ENCODE results near the gene DNLZ.
"Not testable (repeated sequence)": the region's sequence is repeated elsewhere in the genome, so short reads cannot be mapped to it uniquely, and the experiment has no call there.

DNLZ gene

GRCh38 chr9:136363106-136363948 is at the start of gene DNLZ:
Gene DNLZ (minus strand): TSS chr9:136363744. CDS start chr9:136363714, 30 bp downstream.
- DNase-seq (ENCODE audit: low read depth in 3 of 3): peak; percentile 93 to 98 (median 94)

GRCh38 chr9:136412962-136413361 is 49.4 kb upstream of the DNLZ start:
- DNase-seq (ENCODE audit: low read depth in 3 of 3): no peak

DNA sequence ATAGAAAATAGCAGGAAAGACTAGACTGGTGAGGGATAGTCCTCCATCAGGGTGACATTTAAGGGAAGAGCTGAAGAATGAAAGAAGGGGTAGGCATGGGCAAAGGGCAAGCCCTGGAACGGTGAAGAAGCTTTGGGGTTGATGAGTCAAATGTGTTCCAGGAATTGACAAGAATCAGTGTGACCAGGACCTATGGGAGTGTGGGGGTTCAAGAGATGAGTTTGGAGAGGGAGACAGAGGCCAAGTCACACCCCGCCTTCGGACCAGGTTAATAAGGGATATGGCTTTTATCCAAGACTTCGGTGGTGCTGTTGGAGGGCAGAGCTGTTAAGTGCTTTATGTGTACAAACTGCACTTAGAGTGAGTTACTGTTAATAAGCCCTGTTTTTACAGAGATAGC is 47.8 kb upstream of the DNLZ start:
- DNase-seq (ENCODE audit: low read depth in 3 of 3): no peak

DNA sequence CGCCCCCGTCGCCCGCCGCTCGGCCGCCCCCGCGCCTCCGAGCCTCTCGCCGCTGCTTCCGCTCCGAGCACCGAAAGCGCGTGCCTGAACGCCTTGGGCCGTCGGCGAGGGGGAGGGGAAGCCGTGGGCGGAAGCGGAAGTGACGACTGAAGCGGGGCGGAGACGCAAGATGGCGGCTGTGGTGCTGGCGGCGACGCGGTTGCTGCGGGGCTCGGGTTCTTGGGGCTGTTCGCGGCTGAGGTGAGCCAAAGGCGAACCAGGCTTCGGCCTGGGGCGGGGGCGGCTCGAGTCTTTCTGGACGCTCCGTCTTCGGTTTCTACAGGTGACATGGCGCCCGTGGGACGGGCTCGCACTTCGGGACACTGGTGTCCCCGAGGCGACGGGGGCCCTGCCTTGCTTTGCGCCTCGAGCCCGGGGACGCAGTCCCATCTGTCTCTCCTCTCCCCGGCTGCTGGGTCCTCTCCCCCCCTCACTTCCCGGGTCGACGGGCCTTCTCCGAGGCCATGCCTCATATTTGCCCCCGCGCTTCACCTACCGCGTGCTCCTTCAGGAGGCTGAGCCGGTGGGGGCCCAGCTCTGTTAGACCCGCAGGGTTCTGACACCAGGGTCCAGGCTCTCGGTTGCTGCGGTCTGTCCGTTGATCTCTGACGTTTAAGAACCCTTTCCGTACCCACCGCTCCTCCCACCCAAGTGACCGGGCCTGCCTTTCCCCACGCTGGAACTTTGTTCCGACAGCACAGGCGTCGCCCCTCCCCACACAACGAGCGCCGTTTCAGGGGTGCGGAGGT is 47.1 kb upstream of the DNLZ start, which contains the start of the genes ENTR1 and PMPCA:
Gene ENTR1, minus strand, starts transcription at position 115 of the 788 bp plus-strand sequence. CDS start 217 bp downstream, outside the sequence.
Gene PMPCA, plus strand, starts transcription at position 159 of the 788 bp plus-strand sequence. Its CDS starts 11 bp downstream, at position 170.
- DNase-seq (ENCODE audit: low read depth in 3 of 3): peak; percentile 90 to 95 (median 94)

GRCh38 chr9:136409557-136410455 is 46.3 kb upstream of the DNLZ start:
- DNase-seq (ENCODE audit: low read depth in 3 of 3): no peak

DNA sequence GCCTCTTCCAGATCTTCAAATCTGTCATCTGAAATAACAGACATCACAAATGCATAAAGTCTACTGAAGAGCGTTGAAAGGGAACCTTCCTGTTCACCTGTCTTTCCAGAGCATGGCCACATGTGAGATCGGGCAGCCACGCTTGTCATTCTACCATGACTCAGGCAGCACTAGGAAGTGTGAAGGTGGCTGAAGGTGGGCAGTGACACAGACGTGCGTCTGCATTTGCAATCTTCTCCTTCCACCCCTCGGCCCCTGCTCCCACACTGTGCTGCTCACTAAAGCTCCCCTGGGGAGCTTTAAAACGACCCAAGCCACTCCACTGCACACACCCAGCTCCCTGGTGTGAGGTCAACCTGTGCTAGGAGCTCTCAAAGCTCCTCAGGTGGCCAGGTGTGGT is 44.4 kb upstream of the DNLZ start:
- no peak for DNase-seq (ENCODE audit: low read depth in 3 of 3)

- not testable (repeated sequence) for DNase-seq (ENCODE audit: low read depth in 3 of 3)
Measured at GRCh38 chr9:136407061-136407460, 43.5 kb upstream of the DNLZ start.

DNA sequence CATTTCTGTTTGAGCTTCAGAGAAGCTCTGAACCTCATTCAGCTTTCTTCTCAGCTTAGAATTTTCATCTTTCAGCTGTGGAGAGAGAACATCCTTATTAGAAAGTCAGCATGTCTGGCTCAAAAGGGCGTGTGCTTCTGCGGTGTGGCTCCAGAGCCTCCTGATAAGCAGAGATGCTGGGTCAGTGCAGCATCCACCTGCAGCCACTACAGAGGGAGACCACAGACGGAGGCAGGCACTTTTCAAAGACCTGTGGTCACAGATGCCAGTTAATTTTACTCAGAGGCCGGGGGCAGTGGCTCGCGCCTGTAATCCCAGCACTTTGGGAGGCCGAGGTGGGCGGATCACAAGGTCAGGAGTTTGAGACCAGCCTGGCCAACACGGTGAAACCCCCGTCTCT is 42.4 kb upstream of the DNLZ start:
- not testable (repeated sequence) for DNase-seq (ENCODE audit: low read depth in 3 of 3)

- DNase-seq (ENCODE audit: low read depth in 3 of 3): no peak
Measured at GRCh38 chr9:136405481-136405880, 41.9 kb upstream of the DNLZ start.

GRCh38 chr9:136404801-136405136 is 41.2 kb upstream of the DNLZ start:
- no peak for DNase-seq (ENCODE audit: low read depth in 3 of 3)

- peak in 1 of 3 donors; percentile 26 for DNase-seq (ENCODE audit: low read depth in 3 of 3)
Measured at GRCh38 chr9:136403915-136404800, 40.6 kb upstream of the DNLZ start.

DNA sequence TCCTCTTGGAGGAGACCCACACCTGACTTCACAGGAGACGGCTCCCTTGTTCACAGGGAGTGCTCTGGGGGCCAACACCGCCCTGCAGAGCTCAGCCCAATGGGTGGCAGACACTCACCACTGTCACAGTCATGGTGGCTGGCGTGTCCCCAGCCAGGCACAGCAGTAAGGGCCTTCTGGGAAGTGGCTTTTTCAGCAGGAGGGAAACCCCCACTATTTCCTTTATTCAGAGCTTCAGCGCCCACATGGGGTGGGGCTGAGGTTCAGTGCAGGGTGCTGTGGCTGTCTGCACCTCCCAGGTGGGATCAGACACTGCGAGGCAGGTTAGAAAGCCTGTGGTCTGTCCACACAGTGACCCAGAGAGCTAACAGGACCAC is 40.0 kb upstream of the DNLZ start:
- DNase-seq (ENCODE audit: low read depth in 3 of 3): peak in 2 of 3 donors; percentile 56 to 72

GRCh38 chr9:136402067-136402466 is 38.5 kb upstream of the DNLZ start:
- no peak for DNase-seq (ENCODE audit: low read depth in 3 of 3)

GRCh38 chr9:136401173-136401922 is 37.8 kb upstream of the DNLZ start:
- no peak for DNase-seq (ENCODE audit: low read depth in 3 of 3)

DNA sequence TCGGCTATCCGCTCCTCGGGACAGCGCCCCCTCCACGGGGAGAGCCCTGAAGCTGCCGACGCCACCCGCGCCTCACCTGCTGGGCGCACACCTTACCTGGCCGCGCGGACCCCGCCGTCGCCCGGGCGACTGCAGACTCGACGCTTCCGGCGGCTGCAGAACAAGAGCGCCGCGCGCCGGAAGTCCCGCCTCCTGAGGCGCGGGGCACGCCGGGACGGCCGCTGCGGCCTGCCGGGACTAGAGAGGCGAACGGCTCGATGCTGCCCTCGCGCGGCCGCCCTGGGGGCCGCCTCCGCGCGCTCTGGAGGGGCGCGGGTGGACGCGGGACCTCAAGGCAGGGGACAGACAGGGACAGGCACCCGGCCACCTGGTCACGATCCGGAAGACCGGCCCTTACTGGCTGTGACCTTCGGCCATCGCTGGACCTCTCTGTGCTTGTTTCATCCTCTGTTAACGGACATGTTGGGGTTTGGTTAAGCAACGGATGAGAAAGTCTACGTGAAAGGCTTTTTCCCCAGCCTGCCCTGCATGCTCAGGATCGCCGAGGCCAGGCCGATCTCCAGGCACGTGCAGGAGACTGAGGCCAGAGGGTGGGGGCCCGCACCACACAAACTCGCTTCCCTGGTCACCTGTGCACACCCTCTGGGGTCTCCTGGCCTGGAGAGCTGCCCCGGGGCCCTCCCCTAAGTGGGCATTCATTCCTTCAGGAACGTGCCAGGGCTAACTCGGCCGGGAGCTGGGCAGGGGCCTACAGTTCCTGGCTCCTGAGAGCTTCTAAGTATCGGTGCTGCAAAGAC is 36.7 kb upstream of the DNLZ start, which contains the start of gene SNAPC4:
Gene SNAPC4, minus strand, starts transcription at position 133 of the 797 bp plus-strand sequence. CDS start 1,742 bp downstream, outside the sequence.
- peak; percentile 75 to 80 (median 75) for DNase-seq (ENCODE audit: low read depth in 3 of 3)

GRCh38 chr9:136399176-136400037 is 35.9 kb upstream of the DNLZ start:
- no peak for DNase-seq (ENCODE audit: low read depth in 3 of 3)

GRCh38 chr9:136398286-136398685 is 34.7 kb upstream of the DNLZ start:
- no peak for DNase-seq (ENCODE audit: low read depth in 3 of 3)

- no peak for DNase-seq (ENCODE audit: low read depth in 3 of 3)
Measured at GRCh38 chr9:136397643-136398042, 34.1 kb upstream of the DNLZ start.

Data from stimulated activated CD4-positive, alpha-beta T cell treated with anti-CD3 and anti-CD28 coated beads, TNF-alpha, amount 100 ng/mL, for 48 hours (primary cell).